Mesendoderm (in vitro differentiated cells): Measurements from ENCODE around the gene ZFP28. TPM values are rescaled to one million over a fixed set of nuclear protein-coding genes. Genes with fewer than 3 reads are reported as not detected.

Source experiments
- DNase-seq: peaks from one replicate; pipeline ENCODE4 v3.0.0; 2013
- H2AK5ac ChIP-seq: 2 replicates; pipeline ENCODE4 v1.6.1; 2013; ENCODE audit warnings: low read length, inconsistent platforms
- H2BK120ac ChIP-seq: 2 replicates; pipeline ENCODE4 v1.6.1; 2013; ENCODE audit warnings: low read depth, mild to moderate bottlenecking, low read length, moderate library complexity, mixed read lengths
- H2BK15ac ChIP-seq: replicated peaks from 2 replicates; pipeline ENCODE4 v1.6.1; 2013; ENCODE audit warnings: low read depth, mild to moderate bottlenecking, moderate library complexity
- H2BK5ac ChIP-seq: 2 replicates; pipeline ENCODE4 v1.6.1; 2013; ENCODE audit warnings: low read length, inconsistent platforms
- H3K18ac ChIP-seq: 2 replicates; pipeline ENCODE4 v1.6.1; 2013; ENCODE audit warnings: mild to moderate bottlenecking, low read length, mixed read lengths
- H3K23ac ChIP-seq: one replicate; pipeline ENCODE4 v1.6.1; 2013; ENCODE audit warnings: low read length
- H3K27ac ChIP-seq: 2 replicates; pipeline ENCODE4 v1.5.1; 2013; ENCODE audit warnings: low read depth, mild to moderate bottlenecking, inconsistent platforms, low read length, moderate library complexity
- H3K27me3 ChIP-seq: 2 replicates; pipeline ENCODE4 v1.6.1; 2013; ENCODE audit warnings: low read length, control low read depth, mild to moderate bottlenecking, inconsistent platforms; ENCODE audit not compliant: insufficient read depth, poor library complexity
- H3K36me3 ChIP-seq: 2 replicates; pipeline ENCODE4 v1.6.1; 2013; ENCODE audit warnings: low read length, inconsistent platforms; ENCODE audit not compliant: control insufficient read depth, insufficient read depth
- H3K4ac ChIP-seq: one replicate; pipeline ENCODE4 v1.6.1; 2013; ENCODE audit warnings: low read depth, mild to moderate bottlenecking, low read length, moderate library complexity
- H3K4me1 ChIP-seq: 2 replicates; pipeline ENCODE4 v1.6.1; 2013; ENCODE audit warnings: low read depth, low read length, inconsistent platforms; ENCODE audit not compliant: control insufficient read depth
- H3K4me2 ChIP-seq: 2 replicates; pipeline ENCODE4 v1.6.1; 2013; ENCODE audit warnings: low read length
- H3K4me3 ChIP-seq: 2 replicates; pipeline ENCODE4 v1.5.1; 2013; ENCODE audit warnings: mild to moderate bottlenecking, low read length
- H3K56ac ChIP-seq: one replicate; pipeline ENCODE4 v1.6.1; 2013; ENCODE audit warnings: low read length
- H3K79me1 ChIP-seq: 2 replicates; pipeline ENCODE4 v1.6.1; 2013; ENCODE audit warnings: low read length, inconsistent platforms
- H3K79me2 ChIP-seq: 2 replicates; pipeline ENCODE4 v1.6.1; 2013; ENCODE audit warnings: mild to moderate bottlenecking, low read length; ENCODE audit not compliant: control insufficient read depth, insufficient read depth
- H3K9ac ChIP-seq: 2 replicates; pipeline ENCODE4 v1.6.1; 2013; ENCODE audit warnings: low read length, inconsistent platforms
- H4K5ac ChIP-seq: one replicate; pipeline ENCODE4 v1.6.1; 2013; ENCODE audit warnings: low read length
- H4K8ac ChIP-seq: one replicate; pipeline ENCODE4 v1.6.1; 2013; ENCODE audit warnings: low read depth, mild to moderate bottlenecking, control low read depth, low read length, moderate library complexity
- WGBS: extraction: QIAGEN DNeasy Blood & Tissue Kit; methylation state at CpG from one replicate; pipeline ENCODE4 v1.1.7; 2013; ENCODE audit warnings: low lambda C conversion rate, missing lambda C conversion rate; ENCODE audit not compliant: insufficient coverage; ENCODE audit errors: extremely low coverage; 5-methylcytosine and 5-hydroxymethylcytosine counted together
- polyA plus RNA-seq, 2 experiments: library from polyadenylated mRNA; stranded (reverse); fragments of 200-250 nt; gene quantifications; one replicate each; pipeline ENCODE4 v1.2.3, GENCODE V29; 2013

ZFP28 gene
- 5.8 TPM for polyA plus RNA-seq (2013, experiment 1 of 2)
- polyA plus RNA-seq (2013, experiment 2 of 2), result 5.9 TPM

- H3K4me3 ChIP-seq, result peak within 1 kb of the TSS; percentile 77
- peak within 1 kb of the TSS; percentile 88 for H2BK5ac ChIP-seq
- peak within 1 kb of the TSS; percentile 44 for H3K18ac ChIP-seq
- H3K79me2 ChIP-seq, result no peaks in the 10 kb centered on the region
- no peak within 1 kb of the TSS for H2BK120ac ChIP-seq
- WGBS, result no CpG with 5 or more reads among the region's 65 CpGs
- no peaks in the 10 kb centered on the region for H3K27me3 ChIP-seq
- H3K4me1 ChIP-seq, result peaks cover 2% of the 10 kb centered on the region
- peak within 1 kb of the TSS; percentile 85 for H3K9ac ChIP-seq
- peak within 1 kb of the TSS; percentile 97 for H3K56ac ChIP-seq
- H2AK5ac ChIP-seq, result no peak within 1 kb of the TSS
- peaks cover 1% of the 10 kb centered on the region for H3K36me3 ChIP-seq
- H2BK15ac ChIP-seq, result no peak within 1 kb of the TSS
- peak within 1 kb of the TSS; percentile 84 for H3K27ac ChIP-seq
- no peaks in the 10 kb centered on the region for H3K79me1 ChIP-seq
- peak within 1 kb of the TSS; percentile 28 for H3K4ac ChIP-seq
- DNase-seq, result peak; percentile 65
- no peak within 1 kb of the TSS for H4K5ac ChIP-seq
- H3K23ac ChIP-seq, result no peak within 1 kb of the TSS
- no peak within 1 kb of the TSS for H4K8ac ChIP-seq
- peak within 1 kb of the TSS; percentile 97 for H3K4me2 ChIP-seq
These were observed at the start of gene ZFP28 for GRCh38 chr19:56538761-56539263. TSS of gene ZFP28 (plus strand) at chr19:56538948. CDS start at chr19:56539019, 71 bp downstream.

GRCh38 chr19:56491399-56491798, 47.3 kb upstream of the ZFP28 start:
- no CpG with 5 or more reads among the region's 3 CpGs for WGBS
- no peak overlapping the region for H2BK120ac ChIP-seq
- no peak overlapping the region for H3K27ac ChIP-seq

GRCh38 chr19:56504581-56504980, 34.2 kb upstream of the ZFP28 start:
- DNase-seq, result no peak
- Histone ChIP-seq H3K4ac (no peak overlapping the region), H3K27me3 (no peaks in the 10 kb centered on the region), H3K56ac (no peak overlapping the region), H4K5ac (no peak overlapping the region), H4K8ac (no peak overlapping the region), H3K18ac (no peak overlapping the region), H3K79me2 (no peaks in the 10 kb centered on the region), H2BK120ac (no peak overlapping the region), H3K27ac (no peak overlapping the region), H3K9ac (no peak overlapping the region), H3K4me2 (no peak overlapping the region), H2BK5ac (no peak overlapping the region), H3K4me1 (peaks cover 2% of the 10 kb centered on the region), H2AK5ac (no peak overlapping the region), H2BK15ac (no peak overlapping the region), H3K79me1 (no peaks in the 10 kb centered on the region), H3K4me3 (no peak overlapping the region), H3K23ac (no peak overlapping the region), H3K36me3 (no peaks in the 10 kb centered on the region)
- no CpG with 5 or more reads among the region's 2 CpGs for WGBS

More at GRCh38 chr19:56491399-56491798, 47.3 kb upstream of the ZFP28 start:
- no peak overlapping the region for H3K9ac ChIP-seq
- H3K4ac ChIP-seq, result no peak overlapping the region
- peaks cover 16% of the 10 kb centered on the region for H3K79me2 ChIP-seq
- no peak overlapping the region for H2AK5ac ChIP-seq
- H3K4me3 ChIP-seq, result no peak overlapping the region
- no peaks in the 10 kb centered on the region for H3K27me3 ChIP-seq
- H3K18ac ChIP-seq, result no peak overlapping the region
- no peak overlapping the region for H2BK5ac ChIP-seq
- no peak overlapping the region for H4K8ac ChIP-seq
- H3K4me2 ChIP-seq, result no peak overlapping the region
- no peak overlapping the region for H4K5ac ChIP-seq
- H2BK15ac ChIP-seq, result no peak overlapping the region
- DNase-seq, result peak; percentile 85
- H3K23ac ChIP-seq, result no peak overlapping the region
- H3K56ac ChIP-seq, result no peak overlapping the region
- no peaks in the 10 kb centered on the region for H3K36me3 ChIP-seq
- peaks cover 9% of the 10 kb centered on the region for H3K79me1 ChIP-seq
- H3K4me1 ChIP-seq, result peaks cover 6% of the 10 kb centered on the region

GRCh38 chr19:56507446-56508289, 31.1 kb upstream of the ZFP28 start, which contains the start of gene ZNF471:
TSS of gene ZNF471 (plus strand) at chr19:56507855. CDS start at chr19:56511572, 3,717 bp downstream.
- peak within 1 kb of the TSS; percentile 79 for H3K4me3 ChIP-seq
- no CpG with 5 or more reads among the region's 74 CpGs for WGBS
- H3K4ac ChIP-seq, result no peak within 1 kb of the TSS
- H2BK15ac ChIP-seq, result no peak within 1 kb of the TSS
- H3K4me1 ChIP-seq, result peaks cover 2% of the 10 kb centered on the region
- H3K9ac ChIP-seq, result peak within 1 kb of the TSS; percentile 89
- H2AK5ac ChIP-seq, result no peak within 1 kb of the TSS
- peak within 1 kb of the TSS; percentile 90 for H3K27ac ChIP-seq
- no peak within 1 kb of the TSS for H2BK5ac ChIP-seq
- peak within 1 kb of the TSS; percentile 100 for H3K4me2 ChIP-seq
- no peak within 1 kb of the TSS for H3K23ac ChIP-seq
- H4K8ac ChIP-seq, result no peak within 1 kb of the TSS
- peak; percentile 99 for DNase-seq
- no peak within 1 kb of the TSS for H4K5ac ChIP-seq
- H2BK120ac ChIP-seq, result no peak within 1 kb of the TSS
- H3K79me2 ChIP-seq, result no peaks in the 10 kb centered on the region
- no peaks in the 10 kb centered on the region for H3K36me3 ChIP-seq
- H3K56ac ChIP-seq, result peak within 1 kb of the TSS; percentile 97
- H3K18ac ChIP-seq, result no peak within 1 kb of the TSS
- no peaks in the 10 kb centered on the region for H3K27me3 ChIP-seq
- H3K79me1 ChIP-seq, result no peaks in the 10 kb centered on the region

GRCh38 chr19:56508290-56508778, 30.4 kb upstream of the ZFP28 start:
- Histone ChIP-seq H4K5ac (no peak overlapping the region), H3K79me2 (no peaks in the 10 kb centered on the region), H3K9ac (peak overlapping the region; percentile 89), H2BK5ac (no peak overlapping the region), H3K4me2 (peak overlapping the region; percentile 100), H3K27me3 (no peaks in the 10 kb centered on the region), H3K27ac (peak overlapping the region; percentile 90), H3K4me3 (peak overlapping the region; percentile 79), H3K79me1 (no peaks in the 10 kb centered on the region), H4K8ac (no peak overlapping the region), H3K4ac (no peak overlapping the region), H3K56ac (peak overlapping the region; percentile 97), H3K23ac (no peak overlapping the region), H3K36me3 (no peaks in the 10 kb centered on the region), H3K4me1 (peaks cover 2% of the 10 kb centered on the region), H3K18ac (no peak overlapping the region), H2AK5ac (no peak overlapping the region), H2BK120ac (no peak overlapping the region), H2BK15ac (no peak overlapping the region)
- DNase-seq, result no peak
- no CpG with 5 or more reads among the region's 17 CpGs for WGBS
